Peyer's patch (tissue), 4 donors: Measurements from ENCODE around the gene PTPN23.

Experiments used
- CTCF ChIP-seq, 6 experiments: fragments of 450-650 bp in 4 of 6; fragments of 200-600 bp in 2 of 6; sonication (generic) in 1 of 6; IDR thresholded peaks; one replicate each; pipeline ENCODE4 v1.5.1; 2017 to 2019; ENCODE audit warnings: antibody characterized with exemption in 6 of 6, mild to moderate bottlenecking in 3 of 6, moderate library complexity in 1 of 6
- POLR2A ChIP-seq, 2 donors: fragments of 450-650 bp; IDR thresholded peaks; one replicate each; pipeline ENCODE4 v1.5.1; 2017; ENCODE audit warnings: antibody characterized with exemption in 2 of 2, mild to moderate bottlenecking in 2 of 2, moderate library complexity in 2 of 2

GRCh38 chr3:47394881-47395280 is 14.1 kb downstream of the PTPN23 start:
- TF ChIP-seq CTCF (IDR thresholded peaks at IDR 0.05), result no peak
- TF ChIP-seq POLR2A (IDR thresholded peaks at IDR 0.05), result no peak
